HFF-Myc (cell line): Measurements from ENCODE around the gene STMND1.

Experiments
- DNase-seq: peaks from one replicate; pipeline ENCODE4 v3.0.0-alpha.2; 2011; ENCODE audit warnings: low read depth; ENCODE audit errors: extremely low read depth
- H3K4me3 ChIP-seq: replicated peaks from 2 replicates; pipeline ENCODE4 v1.5.1; 2011; ENCODE audit warnings: low read depth, mild to moderate bottlenecking, control low read depth, low read length
- TF ChIP-seq, protein P1 (sequence below): IDR thresholded peaks from 2 replicates; pipeline ENCODE4 v1.5.1; 2012; ENCODE audit warnings: mild to moderate bottlenecking, low read depth, low read length, control low read depth; ENCODE audit errors: missing control alignments

The STMND1 gene

DNA sequence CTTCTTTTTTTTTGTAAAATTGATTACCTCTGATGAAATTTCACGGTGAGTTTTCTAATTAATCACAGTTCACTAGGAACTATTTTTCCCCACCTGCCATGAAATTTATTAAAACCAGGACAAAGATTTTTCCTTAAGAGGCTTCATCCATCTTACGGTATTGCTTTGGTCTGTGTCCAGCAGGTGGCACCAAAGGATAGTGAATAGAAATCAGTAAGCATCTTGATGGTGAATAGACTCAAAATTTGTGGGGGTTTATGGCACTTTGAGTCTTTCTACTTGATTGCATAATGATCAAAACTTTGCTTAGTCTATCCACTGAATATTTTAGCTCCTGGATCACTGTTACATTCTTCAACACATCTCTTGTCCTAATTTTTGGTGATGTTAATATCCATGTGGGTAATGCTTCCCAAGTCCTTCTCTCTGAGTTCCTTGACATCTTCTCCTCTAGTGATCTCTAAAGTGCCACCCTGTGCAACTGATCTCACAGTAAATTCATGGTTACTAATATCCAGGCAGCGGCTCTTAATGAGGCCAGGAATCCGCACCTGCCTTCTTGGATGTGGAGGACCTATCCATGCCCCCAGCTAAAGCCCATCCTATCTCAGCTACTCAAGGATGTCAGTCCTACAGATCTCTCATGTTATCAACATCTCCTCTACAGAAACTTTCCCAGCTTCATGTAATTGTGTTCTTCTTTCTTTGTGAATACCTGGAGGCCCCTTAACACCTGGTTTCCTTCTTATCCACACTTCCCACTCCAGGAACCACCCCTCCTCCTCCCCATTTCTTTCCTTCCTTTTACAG is 54.5 kb downstream of the STMND1 start:
- no peak overlapping the region for H3K4me3 ChIP-seq
- TF ChIP-seq, protein P1, sequence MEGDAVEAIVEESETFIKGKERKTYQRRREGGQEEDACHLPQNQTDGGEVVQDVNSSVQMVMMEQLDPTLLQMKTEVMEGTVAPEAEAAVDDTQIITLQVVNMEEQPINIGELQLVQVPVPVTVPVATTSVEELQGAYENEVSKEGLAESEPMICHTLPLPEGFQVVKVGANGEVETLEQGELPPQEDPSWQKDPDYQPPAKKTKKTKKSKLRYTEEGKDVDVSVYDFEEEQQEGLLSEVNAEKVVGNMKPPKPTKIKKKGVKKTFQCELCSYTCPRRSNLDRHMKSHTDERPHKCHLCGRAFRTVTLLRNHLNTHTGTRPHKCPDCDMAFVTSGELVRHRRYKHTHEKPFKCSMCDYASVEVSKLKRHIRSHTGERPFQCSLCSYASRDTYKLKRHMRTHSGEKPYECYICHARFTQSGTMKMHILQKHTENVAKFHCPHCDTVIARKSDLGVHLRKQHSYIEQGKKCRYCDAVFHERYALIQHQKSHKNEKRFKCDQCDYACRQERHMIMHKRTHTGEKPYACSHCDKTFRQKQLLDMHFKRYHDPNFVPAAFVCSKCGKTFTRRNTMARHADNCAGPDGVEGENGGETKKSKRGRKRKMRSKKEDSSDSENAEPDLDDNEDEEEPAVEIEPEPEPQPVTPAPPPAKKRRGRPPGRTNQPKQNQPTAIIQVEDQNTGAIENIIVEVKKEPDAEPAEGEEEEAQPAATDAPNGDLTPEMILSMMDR: peak; percentile 69
- DNase-seq: peak; percentile 67

DNA sequence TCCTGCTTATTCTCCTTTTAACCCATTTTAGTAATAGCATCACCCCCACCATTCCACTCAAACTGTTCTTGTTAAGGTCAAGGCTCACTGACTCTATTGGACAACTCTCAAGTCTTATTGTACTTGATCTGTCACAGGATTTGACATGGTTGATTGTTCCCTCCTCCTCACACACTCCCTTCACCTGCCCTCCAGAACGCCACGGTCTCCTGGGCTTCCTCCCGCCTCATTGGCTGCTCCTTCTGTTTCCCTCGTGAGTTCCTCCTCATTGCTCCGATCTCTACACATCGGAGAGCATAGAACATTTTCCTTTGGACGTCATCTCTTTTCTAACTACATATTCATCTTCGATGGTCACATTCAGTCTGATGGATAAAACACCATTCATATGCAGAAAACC is 55.1 kb downstream of the STMND1 start:
- no peak overlapping the region for H3K4me3 ChIP-seq
- DNase-seq: no peak
- TF ChIP-seq, protein P1: no peak

DNA sequence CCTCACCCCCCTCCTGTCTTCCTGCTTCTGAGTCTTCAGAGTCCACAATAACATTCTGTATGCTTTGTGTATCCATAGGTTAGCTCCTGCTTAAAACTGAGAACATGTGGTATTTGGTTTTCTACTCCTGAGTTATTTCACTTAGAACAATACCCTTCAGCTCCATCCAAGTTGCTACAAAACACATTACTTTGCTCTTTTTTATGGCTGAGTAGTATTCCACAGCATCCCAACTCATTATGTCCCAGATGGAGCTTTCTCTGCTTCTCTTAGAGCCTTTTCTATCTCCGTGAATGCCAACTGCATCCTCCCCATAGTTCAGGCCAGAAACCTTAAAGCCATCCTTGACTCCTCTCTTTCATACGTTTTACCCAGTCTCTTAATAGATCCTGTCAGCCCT is 55.8 kb downstream of the STMND1 start:
- TF ChIP-seq, protein P1: no peak
- no peak overlapping the region for H3K4me3 ChIP-seq
- DNase-seq: no peak

DNA sequence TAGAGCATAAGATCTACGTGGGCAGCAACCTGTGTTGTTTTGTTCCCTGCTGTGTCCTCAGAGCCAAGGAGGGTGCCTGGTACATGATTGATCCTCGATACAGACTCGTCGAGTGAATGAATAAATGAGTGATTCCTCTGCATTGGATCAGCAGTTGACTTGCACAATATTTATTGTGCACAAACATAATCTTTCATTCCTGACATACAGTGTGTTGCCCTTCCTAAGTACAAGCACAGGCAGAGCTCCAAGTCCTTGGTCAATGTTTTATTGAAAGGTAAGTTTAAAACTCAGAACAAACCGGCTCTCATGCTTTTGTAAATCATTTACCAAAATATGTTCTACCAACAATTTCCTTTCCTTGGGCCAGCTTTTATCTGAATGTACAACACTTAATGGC is 57.4 kb downstream of the STMND1 start:
- no peak for DNase-seq
- no peak overlapping the region for H3K4me3 ChIP-seq
- TF ChIP-seq, protein P1: no peak

DNA sequence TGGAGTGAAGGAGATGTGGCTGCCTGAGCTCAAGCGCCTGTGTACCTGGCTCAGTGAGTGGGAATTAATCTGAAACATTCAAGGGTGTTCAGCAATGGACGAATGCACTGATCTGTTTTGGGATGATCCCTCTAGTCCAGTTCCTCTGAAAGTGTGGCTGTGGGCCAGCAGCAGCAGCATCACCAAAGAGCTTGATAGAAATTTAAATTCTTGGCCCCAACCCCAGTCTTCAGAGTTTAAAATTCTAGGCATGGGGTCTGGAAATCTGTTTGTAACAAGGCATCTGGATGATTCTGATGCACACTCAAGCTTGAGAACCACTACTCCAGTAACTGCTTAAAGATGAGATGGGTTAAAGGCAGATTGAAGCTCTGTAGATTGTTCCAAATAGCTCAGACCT is 59.2 kb downstream of the STMND1 start:
- TF ChIP-seq, protein P1: no peak
- H3K4me3 ChIP-seq: no peak overlapping the region
- DNase-seq: no peak

DNA sequence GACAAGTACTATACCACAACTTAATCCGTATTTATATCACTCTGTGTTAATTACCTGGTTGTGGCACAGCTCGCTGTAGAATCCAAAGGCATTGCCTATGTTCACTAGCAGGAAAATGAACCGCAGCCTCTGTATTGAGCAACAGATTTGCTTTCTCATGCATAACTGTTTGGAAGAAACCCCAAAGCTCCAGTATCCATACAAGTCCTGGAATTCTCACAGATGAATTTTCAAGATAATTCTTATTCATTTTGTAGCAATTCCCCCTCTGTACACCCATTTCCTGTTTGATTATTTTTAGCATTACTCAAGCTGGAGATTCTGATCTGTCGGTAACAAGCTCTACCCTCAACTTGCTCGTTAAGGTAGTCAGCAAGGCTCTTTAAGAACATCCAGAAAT is 63.5 kb downstream of the STMND1 start:
- DNase-seq: no peak
- H3K4me3 ChIP-seq: no peak overlapping the region
- TF ChIP-seq, protein P1: no peak

DNA sequence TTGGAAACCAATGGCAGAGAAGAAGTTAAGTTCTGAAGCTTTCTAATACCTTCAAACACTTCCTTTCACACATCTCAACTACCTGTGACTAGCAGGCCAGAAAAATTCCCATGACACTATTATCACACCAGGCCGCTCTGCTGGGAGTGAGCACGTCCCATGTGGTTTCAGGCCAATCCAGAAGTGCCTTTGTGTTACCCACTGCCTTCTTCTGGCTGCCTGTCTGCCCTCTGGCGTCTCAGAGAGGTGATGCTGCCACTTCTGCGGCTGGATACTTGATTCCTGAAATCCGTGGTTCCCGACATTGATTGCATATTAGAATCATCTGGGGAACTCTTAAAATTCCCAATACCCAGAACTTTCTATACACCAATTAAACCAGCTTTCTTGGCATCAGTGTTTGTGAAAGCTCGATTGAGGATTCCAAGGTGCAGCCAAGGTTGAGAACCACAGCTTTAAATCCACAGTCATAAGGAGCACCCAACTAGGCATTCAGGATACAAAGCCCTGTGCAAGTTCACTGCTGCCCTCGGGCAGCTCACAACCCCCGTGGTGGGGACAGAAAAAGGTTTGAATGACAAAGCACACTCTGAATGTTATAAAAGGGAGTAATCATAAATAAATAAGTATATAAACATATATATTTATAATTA is 65.6 kb downstream of the STMND1 start:
- TF ChIP-seq, protein P1: peak; percentile 53
- no peak overlapping the region for H3K4me3 ChIP-seq
- DNase-seq: peak; percentile 35
